HG03280 (cell line): Measurements from ENCODE around the gene PATZ1.

ENCODE experiments used
- ATAC-seq: cut with Tn5 transposase; IDR thresholded peaks from one replicate; pipeline ENCODE4 v1.9.1; 2021; ENCODE audit warnings: mild to moderate bottlenecking, moderate library complexity; ENCODE audit not compliant: unreplicated experiment

PATZ1 gene

GRCh38 chr22:31284281-31285155 lies 61.6 kb downstream of the PATZ1 start:
- no peak for ATAC-seq

- no peak for ATAC-seq
Observed at GRCh38 chr22:31282748-31283468, 63.2 kb downstream of the PATZ1 start.

GRCh38 chr22:31281733-31282132 lies 64.4 kb downstream of the PATZ1 start:
- no peak for ATAC-seq

GRCh38 chr22:31279821-31280505 lies 66.2 kb downstream of the PATZ1 start:
- no peak for ATAC-seq

- no peak for ATAC-seq
Observed at GRCh38 chr22:31279327-31279669, 66.8 kb downstream of the PATZ1 start.

GRCh38 chr22:31278626-31279326 lies 67.4 kb downstream of the PATZ1 start:
- no peak for ATAC-seq

GRCh38 chr22:31278151-31278621 lies 68.0 kb downstream of the PATZ1 start:
- no peak for ATAC-seq

- no peak for ATAC-seq
Observed at GRCh38 chr22:31277741-31278140, 68.4 kb downstream of the PATZ1 start.

- ATAC-seq: no peak
Observed at GRCh38 chr22:31276426-31277167, 69.5 kb downstream of the PATZ1 start.
